Transverse colon (tissue), 4 donors: ENCODE results near the gene DPH1. TPM values are rescaled to one million over a fixed set of nuclear protein-coding genes. Genes with fewer than 3 reads are reported as not detected.

Source experiments
- DNase-seq: peaks from one replicate; pipeline ENCODE4 v3.0.0-alpha.2; 2019
- H3K27ac ChIP-seq, 4 donors: fragments of 200-600 bp; sonication (generic); 2 replicates each; pipeline ENCODE4 v1.5.1; 2016 to 2018; ENCODE audit warnings: inconsistent platforms in 4 of 4
- H3K27me3 ChIP-seq: fragments of 200-600 bp; sonication (generic); 2 replicates; pipeline ENCODE4 v1.5.1; 2017; ENCODE audit warnings: inconsistent platforms
- H3K36me3 ChIP-seq, 4 donors: fragments of 200-600 bp; sonication (generic); 2 replicates each; pipeline ENCODE4 v1.5.1; 2017 to 2019; ENCODE audit warnings: inconsistent platforms in 4 of 4
- H3K4me1 ChIP-seq, 4 donors: fragments of 200-600 bp; sonication (generic); 2 replicates each; pipeline ENCODE4 v1.5.1; 2017 to 2020; ENCODE audit warnings: inconsistent platforms in 4 of 4
- H3K4me3 ChIP-seq, 4 donors: fragments of 200-600 bp; sonication (generic); 1 replicate in 1 of 4; 2 replicates in 3 of 4; pipeline versions ENCODE4 v1.5.1 to v1.6.1; 2017 to 2019; ENCODE audit warnings: inconsistent platforms in 4 of 4
- H3K9me3 ChIP-seq, 2 donors: fragments of 200-600 bp; sonication (generic); 2 replicates each; pipeline ENCODE4 v1.5.1; 2017 to 2019; ENCODE audit warnings: inconsistent platforms in 2 of 2
- EP300 ChIP-seq: sonication (generic); formaldehyde crosslinking; IDR thresholded peaks from one replicate; pipeline ENCODE4 v1.6.1; 2017; ENCODE audit warnings: antibody characterized with exemption, low read depth
- POLR2A ChIP-seq: fragments of 450-650 bp; IDR thresholded peaks from one replicate; pipeline ENCODE4 v1.6.1; 2016; ENCODE audit warnings: antibody characterized with exemption, mild to moderate bottlenecking, moderate library complexity
- POLR2AphosphoS5 ChIP-seq, 3 donors: sonication (generic); formaldehyde crosslinking; IDR thresholded peaks; one replicate each; pipeline ENCODE4 v1.6.1; 2016; ENCODE audit warnings: antibody characterized with exemption in 3 of 3
- WGBS, 2 donors: methylation state at CpG; one replicate each; pipeline ENCODE4 v1.1.5; 2018; ENCODE audit warnings: low coverage in 1 of 2; 5-methylcytosine and 5-hydroxymethylcytosine counted together
- in situ Hi-C, 4 donors: fragments of 200-750 bp; cut with MboI; loops; one replicate each; pipeline versions ENCODE4 v1.15.0 to v1.15.1; 2017; ENCODE audit warnings: low sequenced_read_pairs in 3 of 4, low pct_ligation_motif_present in 1 of 4, low pct_unique_long_range_greater_than_20kb in 1 of 4
- intact Hi-C: fragments of 100-400 bp; cut with DNase I; formaldehyde crosslinking; loops from one replicate; pipeline ENCODE4 v1.15.1; 2023; ENCODE audit warnings: low total_unique reads
- total RNA-seq, 4 donors: library from RNA; depleted of rRNA; stranded (reverse); fragments of >200 nt; gene quantifications; one replicate each; pipeline ENCODE4 v1.1.0, GENCODE V29; 2016
- TF ChIP-seq, protein P1 (sequence below), 5 experiments: fragments of 200-600 bp in 3 of 5; fragments of 450-650 bp in 2 of 5; sonication (generic) in 3 of 5; IDR thresholded peaks; 1 replicate in 2 of 5; 2 replicates in 3 of 5; pipeline ENCODE4 v1.5.1; 2016 to 2017; ENCODE audit warnings: antibody characterized with exemption in 5 of 5, inconsistent platforms in 3 of 5, mild to moderate bottlenecking in 2 of 5, moderate library complexity in 1 of 5

DPH1 gene
- total RNA-seq, 4 donors from 2014 or later, result 32.4 to 88.8 (median 58.9) TPM

DNA sequence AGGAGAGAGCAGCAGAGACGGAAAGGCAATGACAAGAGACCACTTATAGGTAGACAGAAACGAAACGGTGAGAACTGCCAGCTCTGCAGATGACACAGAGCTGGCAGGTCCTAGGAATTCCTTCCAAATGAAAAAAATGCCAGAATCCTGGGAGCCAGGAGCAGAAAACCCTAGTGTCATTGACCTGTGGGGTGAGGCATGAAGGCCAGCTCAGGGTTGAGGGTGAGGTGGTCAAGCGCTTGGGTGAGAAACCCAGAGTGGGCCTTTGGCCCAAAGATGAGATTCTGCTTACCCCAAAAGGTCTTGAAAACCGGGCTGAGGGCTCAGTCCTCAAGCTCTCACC is 34.2 kb downstream of the DPH1 start:
- no peak for DNase-seq
- H3K27me3 ChIP-seq, result no peaks in the 10 kb centered on the region
- no peaks in the 10 kb centered on the region for H3K9me3 ChIP-seq
- in situ Hi-C loops (loop anchor here in 3 of 4 donors (5.0 to 25.0 kb wide), 3 partner anchors 98 to 183 kb away; no protein-coding TSS in a partner anchor), intact Hi-C loops (no loop called here)
- peaks cover 33 to 89% (median 51%) of the 10 kb centered on the region in 4 donors for H3K4me1 ChIP-seq
- peak overlapping the region; percentile 85 to 92 (median 90) for H3K27ac ChIP-seq
- H3K36me3 ChIP-seq, result peaks cover 0 to 10% (median 0%) of the 10 kb centered on the region in 4 donors
- TF ChIP-seq EP300, result no peak
- TF ChIP-seq POLR2A, result no peak
- TF ChIP-seq, protein P1, sequence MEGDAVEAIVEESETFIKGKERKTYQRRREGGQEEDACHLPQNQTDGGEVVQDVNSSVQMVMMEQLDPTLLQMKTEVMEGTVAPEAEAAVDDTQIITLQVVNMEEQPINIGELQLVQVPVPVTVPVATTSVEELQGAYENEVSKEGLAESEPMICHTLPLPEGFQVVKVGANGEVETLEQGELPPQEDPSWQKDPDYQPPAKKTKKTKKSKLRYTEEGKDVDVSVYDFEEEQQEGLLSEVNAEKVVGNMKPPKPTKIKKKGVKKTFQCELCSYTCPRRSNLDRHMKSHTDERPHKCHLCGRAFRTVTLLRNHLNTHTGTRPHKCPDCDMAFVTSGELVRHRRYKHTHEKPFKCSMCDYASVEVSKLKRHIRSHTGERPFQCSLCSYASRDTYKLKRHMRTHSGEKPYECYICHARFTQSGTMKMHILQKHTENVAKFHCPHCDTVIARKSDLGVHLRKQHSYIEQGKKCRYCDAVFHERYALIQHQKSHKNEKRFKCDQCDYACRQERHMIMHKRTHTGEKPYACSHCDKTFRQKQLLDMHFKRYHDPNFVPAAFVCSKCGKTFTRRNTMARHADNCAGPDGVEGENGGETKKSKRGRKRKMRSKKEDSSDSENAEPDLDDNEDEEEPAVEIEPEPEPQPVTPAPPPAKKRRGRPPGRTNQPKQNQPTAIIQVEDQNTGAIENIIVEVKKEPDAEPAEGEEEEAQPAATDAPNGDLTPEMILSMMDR (IDR thresholded peaks at IDR 0.05), result no peak
- TF ChIP-seq POLR2AphosphoS5 (IDR thresholded peaks at IDR 0.05), result no peak
- 63 to 70% methylated on average over 2 to 5 of the region's 5 CpGs for WGBS, 2 donors
- no peak overlapping the region for H3K4me3 ChIP-seq

DNA sequence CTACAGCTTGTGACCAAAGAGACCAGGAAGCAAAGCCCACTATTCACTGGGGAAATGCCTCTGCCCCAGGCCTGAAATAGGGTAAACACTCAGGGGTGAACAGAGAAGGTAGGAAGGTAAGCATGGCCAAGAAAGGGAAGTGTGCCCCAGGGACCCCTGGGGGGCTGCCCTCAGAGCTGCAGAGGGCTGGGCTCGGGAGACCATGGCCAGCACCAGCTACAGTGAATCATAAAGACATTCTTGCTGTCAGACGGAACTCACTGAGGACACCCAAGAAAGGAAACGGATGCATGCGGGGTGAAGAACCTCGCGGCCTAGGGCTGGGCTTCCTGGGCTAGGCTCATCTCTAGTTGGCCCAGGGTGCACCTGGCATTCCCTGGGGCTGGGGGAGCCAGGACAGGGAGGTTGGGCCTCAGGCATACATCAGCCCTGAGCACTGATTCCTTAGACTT is 34.6 kb downstream of the DPH1 start:
- TF ChIP-seq, protein P1 (IDR thresholded peaks at IDR 0.05), result no peak
- no peak for TF ChIP-seq POLR2AphosphoS5 (IDR thresholded peaks at IDR 0.05)
- TF ChIP-seq EP300, result no peak
- no peak for TF ChIP-seq POLR2A
- Histone ChIP-seq H3K27ac (peak overlapping the region; percentile 85 to 92 (median 90)), H3K4me1 (peaks cover 33 to 84% (median 48%) of the 10 kb centered on the region in 4 donors), H3K4me3 (no peak overlapping the region), H3K36me3 (peaks cover 0 to 10% (median 0%) of the 10 kb centered on the region in 4 donors), H3K27me3 (no peaks in the 10 kb centered on the region), H3K9me3 (no peaks in the 10 kb centered on the region)
- DNase-seq, result peak; percentile 36
- in situ Hi-C loops, result loop anchor here in 3 of 4 donors (5.0 to 25.0 kb wide), 3 partner anchors 98 to 183 kb away; no protein-coding TSS in a partner anchor
- intact Hi-C loops, result no loop called here
- WGBS, 2 donors, result 68% methylated on average over 6 of the region's 6 CpGs; no CpG with 5 or more reads in 1 of the 2 donors

- in situ Hi-C loops, result loop anchor here (5.0 to 25.0 kb wide), 4 partner anchors 97 to 182 kb away; no protein-coding TSS in a partner anchor
- no peak for TF ChIP-seq POLR2A
- TF ChIP-seq, protein P1 (IDR thresholded peaks at IDR 0.05), result peak in 3 of 5 experiments; percentile 16 to 31 (median 18)
- peak; percentile 46 for DNase-seq
- Histone ChIP-seq H3K9me3 (no peaks in the 10 kb centered on the region), H3K27me3 (no peaks in the 10 kb centered on the region), H3K27ac (peak overlapping the region; percentile 85 to 92 (median 90)), H3K36me3 (peaks cover 0 to 10% (median 0%) of the 10 kb centered on the region in 4 donors), H3K4me3 (no peak overlapping the region), H3K4me1 (peaks cover 30 to 78% (median 46%) of the 10 kb centered on the region in 4 donors)
- WGBS, 2 donors, result 80 to 100% methylated on average over 5 to 24 of the region's 24 CpGs
- intact Hi-C loops, result no loop called here
Measured at GRCh38 chr17:2064980-2065785, 35.2 kb downstream of the DPH1 start.

DNA sequence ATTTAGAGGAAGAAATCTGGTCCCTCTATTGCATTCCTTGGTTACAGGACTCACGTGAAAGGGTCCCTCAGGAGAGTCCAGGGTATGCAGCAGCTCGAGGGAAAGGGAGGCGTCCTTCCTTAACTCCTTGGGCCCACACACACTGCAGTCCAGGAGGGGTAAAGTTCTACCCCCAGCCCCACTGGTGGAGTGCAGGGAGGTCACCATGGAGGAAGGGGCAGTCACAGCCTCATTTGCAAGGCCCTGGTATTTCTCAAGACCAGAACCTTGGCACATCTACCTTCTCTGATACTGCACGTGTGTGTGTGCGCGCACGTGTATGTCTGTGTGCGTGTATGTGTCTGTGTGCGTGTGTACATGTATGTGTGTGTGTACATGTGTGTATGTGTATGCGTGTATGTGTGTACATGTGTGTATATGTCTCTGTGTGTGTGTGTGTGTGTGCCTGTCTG is 36.0 kb downstream of the DPH1 start:
- peaks cover 0 to 10% (median 0%) of the 10 kb centered on the region in 4 donors for H3K36me3 ChIP-seq
- in situ Hi-C loops, result loop anchor here (5.0 to 25.0 kb wide), 3 partner anchors 96 to 179 kb away; no protein-coding TSS in a partner anchor

More for the DNA sequence above, 36.0 kb downstream of the DPH1 start:
- H3K27ac ChIP-seq, result peak overlapping the region; percentile 85 to 92 (median 90)
- TF ChIP-seq POLR2A, result no peak
- peak in 1 of 3 donors; percentile 47 for TF ChIP-seq POLR2AphosphoS5 (IDR thresholded peaks at IDR 0.05)
- peaks cover 24 to 74% (median 46%) of the 10 kb centered on the region in 4 donors for H3K4me1 ChIP-seq
- H3K27me3 ChIP-seq, result no peaks in the 10 kb centered on the region
- 83% methylated on average over 10 of the region's 10 CpGs; no CpG with 5 or more reads in 1 of the 2 donors for WGBS, 2 donors
- intact Hi-C loops, result no loop called here
- DNase-seq, result no peak
- no peak overlapping the region for H3K4me3 ChIP-seq
- H3K9me3 ChIP-seq, result no peaks in the 10 kb centered on the region
